K562 (cell line): ENCODE results near the gene RNH1. TPM values are rescaled to one million over a fixed set of nuclear protein-coding genes. Genes with fewer than 3 reads are reported as not detected.
A peak's percentile ranks its signal among the peaks of the same experiment; 100 is the strongest.

Source experiments
- ASH1L ChIP-seq: fragments of 450-650 bp; IDR thresholded peaks from 2 replicates; pipeline ENCODE4 v1.6.1; 2018; ENCODE audit warnings: borderline replicate concordance, mild to moderate bottlenecking, low read depth; ENCODE audit not compliant: partially characterized antibody
- CBX8 ChIP-seq: fragments of 200-600 bp; sonication (generic); IDR thresholded peaks from 2 replicates; pipeline ENCODE4 v1.6.1; 2012; ENCODE audit warnings: borderline replicate concordance, mixed run types, low read depth, mild to moderate bottlenecking, moderate library complexity, mixed read lengths, low read length, control low read depth, inconsistent platforms; ENCODE audit not compliant: poor library complexity, severe bottlenecking; ENCODE audit errors: extremely low read depth
- CEBPB ChIP-seq: fragments of 450-650 bp; IDR thresholded peaks from 2 replicates; pipeline ENCODE4 v1.6.1; 2016; ENCODE audit warnings: missing genetic modification characterization, missing compliant biosample characterization
- JUNB ChIP-seq: fragments of 450-650 bp; formaldehyde crosslinking; conservative IDR thresholded peaks from 2 replicates; pipeline ENCODE4 v1.4.0; 2020; ENCODE audit warnings: mild to moderate bottlenecking
- MYBL2 ChIP-seq, 2 experiments: fragments of 450-650 bp in 1 of 2; sonication (generic) in 1 of 2; formaldehyde crosslinking in 1 of 2; IDR thresholded peaks; 2 replicates each; pipeline versions ENCODE4 v1.6.1 to v1.8.1; 2017 to 2022; ENCODE audit warnings: borderline replicate concordance in 1 of 2, inconsistent platforms in 1 of 2, low read depth in 1 of 2, mild to moderate bottlenecking in 1 of 2, missing genetic modification reagents in 1 of 2, moderate library complexity in 1 of 2
- RBM15 ChIP-seq: fragments of 200-400 bp; formaldehyde crosslinking; IDR thresholded peaks from 2 replicates; pipeline ENCODE4 v1.6.1; 2018; ENCODE audit warnings: mild to moderate bottlenecking, low read length, moderate library complexity; ENCODE audit not compliant: insufficient read depth
- SMARCA5 ChIP-seq: fragments of 450-650 bp; IDR thresholded peaks from 2 replicates; pipeline ENCODE4 v1.6.1; 2016
- SRSF1 ChIP-seq: fragments of 200-400 bp; formaldehyde crosslinking; IDR thresholded peaks from 2 replicates; pipeline ENCODE4 v1.6.1; 2017; ENCODE audit warnings: mild to moderate bottlenecking, low read depth, low read length, moderate library complexity
- TCF3 ChIP-seq: sonication (generic); formaldehyde crosslinking; IDR thresholded peaks from 2 replicates; pipeline ENCODE4 v1.4.0; 2020; ENCODE audit warnings: mild to moderate bottlenecking, missing genetic modification reagents
- TRIM24 ChIP-seq, 2 experiments: fragments of 450-650 bp; IDR thresholded peaks; 2 replicates each; pipeline ENCODE4 v1.6.1; 2016
- ZC3H4 ChIP-seq: sonication (generic); formaldehyde crosslinking; IDR thresholded peaks from 2 replicates; pipeline ENCODE4 v1.9.0; 2021; ENCODE audit warnings: missing genetic modification reagents, borderline replicate concordance
- ZKSCAN3 ChIP-seq: fragments of 250-450 bp; sonication (Bioruptor Pico); IDR thresholded peaks from 2 replicates; pipeline ENCODE4 v1.4.0; 2020
- polyA plus RNA-seq, 8 experiments: library from polyadenylated mRNA; depleted of rRNA in 4 of 8; stranded (reverse) in 5 of 8; unstranded in 3 of 8; fragments of >200 nt; fragmentation: Nextera tagmentation in 2 of 8; fragmentation: Illumina TruSeq in 1 of 8; extraction: Ambion mirVana in 2 of 8; extraction: Trizol in 1 of 8; gene quantifications; 2 replicates each; pipeline versions ENCODE4 v1.2.1 to v1.2.3, GENCODE V29; 2011 to 2014; ENCODE audit warnings: inconsistent platforms in 1 of 8, missing spikeins in 1 of 8
- total RNA-seq, 7 experiments: library from RNA; depleted of rRNA in 6 of 7; stranded (reverse); fragments of >200 nt in 6 of 7; fragmentation: Illumina TruSeq in 2 of 7; extraction: Trizol in 2 of 7; gene quantifications; 2 replicates each; pipeline versions ENCODE4 v1.2.1 to v1.2.3, GENCODE V29; 2011 to 2021; ENCODE audit warnings: low replicate concordance in 1 of 7
- TF ChIP-seq, protein P1 (sequence below): fragments of 250-450 bp; sonication (Bioruptor Pico); IDR thresholded peaks from 2 replicates; pipeline ENCODE4 v1.8.0; 2021; ENCODE audit warnings: moderate library complexity, mild to moderate bottlenecking, inconsistent platforms
- TF ChIP-seq, protein P2 (sequence below): fragments of 250-450 bp; sonication (Bioruptor Pico); IDR thresholded peaks from 2 replicates; pipeline ENCODE4 v1.5.1; 2021; ENCODE audit warnings: mild to moderate bottlenecking
- TF ChIP-seq, protein P3 (sequence below): IDR thresholded peaks from 2 replicates; pipeline ENCODE4 v1.6.1; 2011; ENCODE audit not compliant: insufficient read length; ENCODE audit errors: extremely low read depth
- TF ChIP-seq, protein P4 (sequence below), 2 experiments: IDR thresholded peaks; 2 replicates each; pipeline ENCODE4 v1.6.1; 2011; ENCODE audit warnings: borderline replicate concordance in 1 of 2, control low read depth in 1 of 2, low read depth in 1 of 2, low read length in 1 of 2, mild to moderate bottlenecking in 1 of 2, mixed read lengths in 1 of 2, moderate library complexity in 1 of 2; ENCODE audit not compliant: insufficient read depth in 1 of 2, insufficient read length in 1 of 2, poor library complexity in 1 of 2, severe bottlenecking in 1 of 2; ENCODE audit errors: extremely low read depth in 1 of 2
- TF ChIP-seq, protein P5 (sequence below), 2 experiments: fragments of 200-800 bp in 1 of 2; sonication (Bioruptor generic) in 1 of 2; sonication (generic) in 1 of 2; formaldehyde crosslinking in 1 of 2; IDR thresholded peaks in 1 of 2; conservative IDR thresholded peaks in 1 of 2; 2 replicates each; pipeline versions ENCODE4 v1.5.0 to v1.6.1; 2016 to 2020; ENCODE audit warnings: missing compliant biosample characterization in 1 of 2, missing genetic modification characterization in 1 of 2, missing genetic modification reagents in 1 of 2
- TF ChIP-seq, protein P6 (sequence below): fragments of 250-450 bp; sonication (Bioruptor Pico); IDR thresholded peaks from 2 replicates; pipeline ENCODE4 v1.5.0; 2020; ENCODE audit warnings: mild to moderate bottlenecking, borderline replicate concordance

Gene RNH1
- total and polyA plus RNA-seq, 9 of the 15 experiments (the other 6 are each of a cell fraction or from before 2014, with no cell fraction given) = 2.5 to 160 (median 44.3) TPM

DNA sequence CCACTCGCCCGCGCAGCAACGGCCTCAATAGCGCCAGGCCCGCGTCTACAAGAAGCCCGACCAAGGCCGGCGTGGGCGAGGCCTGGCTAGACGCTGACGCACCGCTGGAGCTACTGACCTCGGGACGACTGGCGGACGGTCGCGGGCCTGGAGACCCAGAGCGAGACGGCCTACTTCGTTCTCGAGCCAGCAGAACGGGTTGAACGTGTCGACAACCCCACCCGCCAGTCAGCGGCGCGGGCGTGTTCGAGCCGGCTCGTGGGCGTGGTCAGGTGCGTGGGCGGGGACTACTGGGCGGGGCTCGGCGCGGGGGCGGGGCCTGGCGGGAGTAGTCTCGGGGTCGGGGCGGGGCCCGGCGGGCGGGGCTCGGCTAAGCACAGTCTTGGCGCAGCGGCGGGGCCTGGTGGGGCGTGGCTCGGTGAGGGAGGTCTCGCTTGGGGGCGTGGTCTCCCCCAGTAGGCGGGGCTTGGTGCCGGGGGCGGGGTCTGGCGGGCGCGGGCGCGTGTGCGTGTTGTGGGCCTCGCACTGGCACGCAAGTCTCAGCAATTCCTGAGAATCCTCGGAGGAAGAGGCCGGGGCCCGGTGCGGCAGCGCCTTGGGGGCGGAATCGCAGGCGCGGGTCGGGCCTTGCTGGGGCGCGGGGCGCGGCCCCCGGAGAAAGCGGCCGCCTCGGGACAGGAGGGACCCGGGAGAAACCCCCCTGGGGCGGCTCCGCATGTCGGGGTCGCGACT is at the start of gene RNH1 (continued):
- TF ChIP-seq RBM15 (no peak), JUNB (CRISPR knock-in tag) (no peak), SRSF1 (no peak), TCF3 (0 out of 2 replicates have a peak, but pooled peaks have one; percentile 13), ASH1L (no peak), ZKSCAN3 (CRISPR knock-in tag) (no peak), CEBPB (tag) (no peak), SMARCA5 (peak; percentile 12; the same call in 1 of the 2 replicates), ZC3H4 (no peak), MYBL2 (IDR thresholded peaks at IDR 0.05; ENCODE audit: low read depth) (no peak), MYBL2 (CRISPR knock-in tag; IDR thresholded peaks at IDR 0.05; ENCODE audit: borderline replicate concordance) (no peak), CBX8 (no peak), TRIM24 (IDR thresholded peaks at IDR 0.05) (no peak)
- TF ChIP-seq, protein P1, sequence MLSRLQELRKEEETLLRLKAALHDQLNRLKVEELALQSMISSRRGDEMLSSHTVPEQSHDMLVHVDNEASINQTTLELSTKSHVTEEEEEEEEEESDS (CRISPR knock-in tag) = no peak
- TF ChIP-seq, protein P2, sequence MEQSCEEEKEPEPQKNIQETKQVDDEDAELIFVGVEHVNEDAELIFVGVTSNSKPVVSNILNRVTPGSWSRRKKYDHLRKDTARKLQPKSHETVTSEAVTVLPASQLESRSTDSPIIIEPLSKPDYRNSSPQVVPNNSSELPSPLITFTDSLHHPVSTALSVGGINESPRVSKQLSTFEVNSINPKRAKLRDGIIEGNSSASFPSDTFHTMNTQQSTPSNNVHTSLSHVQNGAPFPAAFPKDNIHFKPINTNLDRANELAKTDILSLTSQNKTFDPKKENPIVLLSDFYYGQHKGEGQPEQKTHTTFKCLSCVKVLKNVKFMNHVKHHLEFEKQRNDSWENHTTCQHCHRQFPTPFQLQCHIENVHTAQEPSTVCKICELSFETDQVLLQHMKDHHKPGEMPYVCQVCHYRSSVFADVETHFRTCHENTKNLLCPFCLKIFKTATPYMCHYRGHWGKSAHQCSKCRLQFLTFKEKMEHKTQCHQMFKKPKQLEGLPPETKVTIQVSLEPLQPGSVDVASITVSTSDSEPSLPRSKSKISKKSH (CRISPR knock-in tag) = no peak
- TF ChIP-seq, protein P3, sequence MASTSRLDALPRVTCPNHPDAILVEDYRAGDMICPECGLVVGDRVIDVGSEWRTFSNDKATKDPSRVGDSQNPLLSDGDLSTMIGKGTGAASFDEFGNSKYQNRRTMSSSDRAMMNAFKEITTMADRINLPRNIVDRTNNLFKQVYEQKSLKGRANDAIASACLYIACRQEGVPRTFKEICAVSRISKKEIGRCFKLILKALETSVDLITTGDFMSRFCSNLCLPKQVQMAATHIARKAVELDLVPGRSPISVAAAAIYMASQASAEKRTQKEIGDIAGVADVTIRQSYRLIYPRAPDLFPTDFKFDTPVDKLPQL = no peak
- TF ChIP-seq, protein P4, sequence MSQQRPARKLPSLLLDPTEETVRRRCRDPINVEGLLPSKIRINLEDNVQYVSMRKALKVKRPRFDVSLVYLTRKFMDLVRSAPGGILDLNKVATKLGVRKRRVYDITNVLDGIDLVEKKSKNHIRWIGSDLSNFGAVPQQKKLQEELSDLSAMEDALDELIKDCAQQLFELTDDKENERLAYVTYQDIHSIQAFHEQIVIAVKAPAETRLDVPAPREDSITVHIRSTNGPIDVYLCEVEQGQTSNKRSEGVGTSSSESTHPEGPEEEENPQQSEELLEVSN (IDR thresholded peaks at IDR 0.05; ENCODE audit: borderline replicate concordance in 1 of 2, extremely low read depth in 1 of 2, insufficient read depth in 1 of 2, insufficient read length in 1 of 2, low read depth in 1 of 2, low read length in 1 of 2, poor library complexity in 1 of 2, severe bottlenecking in 1 of 2) = peak; percentile 8 to 84
- TF ChIP-seq, protein P5, sequence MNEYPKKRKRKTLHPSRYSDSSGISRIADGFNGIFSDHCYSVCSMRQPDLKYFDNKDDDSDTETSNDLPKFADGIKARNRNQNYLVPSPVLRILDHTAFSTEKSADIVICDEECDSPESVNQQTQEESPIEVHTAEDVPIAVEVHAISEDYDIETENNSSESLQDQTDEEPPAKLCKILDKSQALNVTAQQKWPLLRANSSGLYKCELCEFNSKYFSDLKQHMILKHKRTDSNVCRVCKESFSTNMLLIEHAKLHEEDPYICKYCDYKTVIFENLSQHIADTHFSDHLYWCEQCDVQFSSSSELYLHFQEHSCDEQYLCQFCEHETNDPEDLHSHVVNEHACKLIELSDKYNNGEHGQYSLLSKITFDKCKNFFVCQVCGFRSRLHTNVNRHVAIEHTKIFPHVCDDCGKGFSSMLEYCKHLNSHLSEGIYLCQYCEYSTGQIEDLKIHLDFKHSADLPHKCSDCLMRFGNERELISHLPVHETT (CRISPR knock-in tag; conservative IDR thresholded peaks at IDR 0.05 in 1 of 2, IDR thresholded peaks at IDR 0.05 in 1 of 2) = no peak; a peak in 1 of 4 replicates
- TF ChIP-seq, protein P6, sequence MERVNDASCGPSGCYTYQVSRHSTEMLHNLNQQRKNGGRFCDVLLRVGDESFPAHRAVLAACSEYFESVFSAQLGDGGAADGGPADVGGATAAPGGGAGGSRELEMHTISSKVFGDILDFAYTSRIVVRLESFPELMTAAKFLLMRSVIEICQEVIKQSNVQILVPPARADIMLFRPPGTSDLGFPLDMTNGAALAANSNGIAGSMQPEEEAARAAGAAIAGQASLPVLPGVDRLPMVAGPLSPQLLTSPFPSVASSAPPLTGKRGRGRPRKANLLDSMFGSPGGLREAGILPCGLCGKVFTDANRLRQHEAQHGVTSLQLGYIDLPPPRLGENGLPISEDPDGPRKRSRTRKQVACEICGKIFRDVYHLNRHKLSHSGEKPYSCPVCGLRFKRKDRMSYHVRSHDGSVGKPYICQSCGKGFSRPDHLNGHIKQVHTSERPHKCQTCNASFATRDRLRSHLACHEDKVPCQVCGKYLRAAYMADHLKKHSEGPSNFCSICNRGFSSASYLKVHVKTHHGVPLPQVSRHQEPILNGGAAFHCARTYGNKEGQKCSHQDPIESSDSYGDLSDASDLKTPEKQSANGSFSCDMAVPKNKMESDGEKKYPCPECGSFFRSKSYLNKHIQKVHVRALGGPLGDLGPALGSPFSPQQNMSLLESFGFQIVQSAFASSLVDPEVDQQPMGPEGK = no peak
